ENCODE data around the gene GRIA4.

The GRIA4 gene

DNA sequence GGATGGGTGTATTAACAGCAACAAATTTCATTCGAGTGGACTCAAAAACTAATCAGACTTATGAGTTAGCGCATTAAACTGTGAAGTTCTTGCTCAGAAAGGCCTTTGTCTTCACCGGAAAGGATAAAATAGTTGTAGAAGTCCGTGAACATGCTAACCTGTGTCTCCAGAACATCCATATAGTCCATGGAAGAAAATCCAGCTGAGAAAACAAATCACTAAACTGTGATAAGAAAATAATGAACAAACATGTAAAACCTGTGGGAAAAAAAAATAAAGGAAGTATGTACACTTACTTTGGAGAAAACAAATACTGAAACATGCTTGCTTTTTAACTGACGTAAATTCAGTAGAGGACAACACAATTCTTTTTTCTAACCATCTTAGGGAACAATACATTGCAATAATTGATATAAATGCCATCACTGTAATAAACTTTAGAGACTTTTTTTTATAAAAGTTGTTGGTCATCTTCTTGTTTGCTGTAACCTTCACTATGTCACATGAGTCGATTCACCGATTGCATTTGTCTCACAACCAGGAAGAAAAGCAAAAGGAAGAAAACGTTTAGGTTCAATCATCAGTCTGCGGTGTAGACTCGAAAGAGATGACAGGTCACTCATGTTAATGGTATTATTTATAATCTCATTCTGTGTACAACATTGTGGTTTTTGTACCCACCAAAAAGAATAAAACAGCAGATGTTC, 370.3 kb downstream of the GRIA4 start:
- no peaks in the 10 kb centered on the region for H3K36me3 ChIP-seq (replicated peaks)
- no peak overlapping the region for H3K4me3 ChIP-seq (ENCODE audit: low read depth, low read length)
- in situ Hi-C loops (cut with HindIII; ENCODE audit: low pct_ligation_motif_present, low sequenced_read_pairs): no loop called here
- no peak for TF ChIP-seq CTCF (IDR thresholded peaks at IDR 0.05; ENCODE audit: low read depth, low read length, missing control alignments)
- no peak overlapping the region for H3K27ac ChIP-seq
- no peaks in the 10 kb centered on the region for H3K27me3 ChIP-seq (replicated peaks)
- no peak for DNase-seq

DNA sequence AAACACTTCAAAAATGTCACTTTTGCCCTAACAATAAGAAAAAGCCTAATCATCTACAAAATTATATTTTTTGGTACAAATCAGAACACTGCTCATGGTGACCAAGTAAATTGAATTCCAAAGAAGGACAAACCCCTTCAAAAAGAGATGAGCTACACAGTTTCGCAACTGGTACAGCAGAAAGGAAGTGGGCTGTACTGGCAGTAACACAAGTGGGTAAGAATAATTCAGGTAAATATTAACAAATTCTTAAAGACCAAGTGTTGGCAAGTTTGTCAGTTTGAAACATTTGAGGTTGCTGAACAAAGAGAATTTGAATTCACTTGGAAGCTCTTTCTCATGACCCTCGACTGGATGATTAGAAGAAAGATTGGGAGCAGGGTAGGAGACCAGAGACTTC, 376.7 kb downstream of the GRIA4 start:
- Histone ChIP-seq H3K27me3 (replicated peaks) (no peaks in the 10 kb centered on the region), H3K36me3 (replicated peaks) (no peaks in the 10 kb centered on the region), H3K27ac (no peak overlapping the region), H3K4me3 (ENCODE audit: low read depth, low read length) (no peak overlapping the region)
- in situ Hi-C loops (cut with HindIII; ENCODE audit: low pct_ligation_motif_present, low sequenced_read_pairs): no loop called here
- DNase-seq: no peak
- TF ChIP-seq CTCF (IDR thresholded peaks at IDR 0.05; ENCODE audit: low read depth, low read length, missing control alignments): no peak

- TF ChIP-seq CTCF (IDR thresholded peaks at IDR 0.05; ENCODE audit: low read depth, low read length, missing control alignments): no peak
- H3K36me3 ChIP-seq (replicated peaks): no peaks in the 10 kb centered on the region
- no peak overlapping the region for H3K4me3 ChIP-seq (ENCODE audit: low read depth, low read length)
- H3K27ac ChIP-seq: no peak overlapping the region
- in situ Hi-C loops (cut with HindIII; ENCODE audit: low pct_ligation_motif_present, low sequenced_read_pairs): no loop called here
- DNase-seq: no peak
- no peaks in the 10 kb centered on the region for H3K27me3 ChIP-seq (replicated peaks)
Measured at GRCh38 chr11:105988197-105988596, 378.3 kb downstream of the GRIA4 start.

GRCh38 chr11:105989124-105989523, 379.3 kb downstream of the GRIA4 start:
- H3K4me3 ChIP-seq (ENCODE audit: low read depth, low read length): no peak overlapping the region
- no peak overlapping the region for H3K27ac ChIP-seq
- no peak for DNase-seq
- no peaks in the 10 kb centered on the region for H3K36me3 ChIP-seq (replicated peaks)
- in situ Hi-C loops (cut with HindIII; ENCODE audit: low pct_ligation_motif_present, low sequenced_read_pairs): no loop called here
- H3K27me3 ChIP-seq (replicated peaks): no peaks in the 10 kb centered on the region
- TF ChIP-seq CTCF (IDR thresholded peaks at IDR 0.05; ENCODE audit: low read depth, low read length, missing control alignments): no peak

DNA sequence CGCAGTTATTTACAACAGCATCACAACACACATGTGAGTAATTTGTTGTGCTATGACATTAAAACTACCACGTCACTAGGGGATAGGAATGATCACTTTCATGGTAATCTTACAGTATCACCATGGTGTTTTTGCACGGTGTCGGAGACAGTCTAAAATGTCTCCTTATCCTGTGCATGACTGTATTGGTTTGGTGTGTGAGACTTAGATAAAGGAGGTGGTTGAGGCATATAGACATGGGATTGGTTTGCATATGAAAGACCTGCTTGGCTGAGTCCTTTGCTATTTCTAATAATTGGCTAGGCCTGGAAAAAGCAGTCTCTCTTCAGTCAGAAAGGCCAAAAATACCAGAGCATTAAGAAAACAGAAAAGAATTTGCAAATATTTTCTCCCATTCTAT, 382.0 kb downstream of the GRIA4 start:
- no peak overlapping the region for H3K27ac ChIP-seq
- no peak for TF ChIP-seq CTCF (IDR thresholded peaks at IDR 0.05; ENCODE audit: low read depth, low read length, missing control alignments)
- H3K27me3 ChIP-seq (replicated peaks): no peaks in the 10 kb centered on the region
- DNase-seq: no peak
- H3K4me3 ChIP-seq (ENCODE audit: low read depth, low read length): no peak overlapping the region
- H3K36me3 ChIP-seq (replicated peaks): peaks cover 5% of the 10 kb centered on the region
- in situ Hi-C loops (cut with HindIII; ENCODE audit: low pct_ligation_motif_present, low sequenced_read_pairs): no loop called here
